GM12878 (cell line): ENCODE data around the gene CFAP99. TPM values are rescaled to one million over a fixed set of nuclear protein-coding genes. Genes with fewer than 3 reads are reported as not detected.
A peak's percentile ranks its signal among the peaks of the same experiment; 100 is the strongest.

Experiments used
- ATAC-seq: fragments of 200-7000 bp; cut with Tn5 transposase; 3 replicates; pipeline ENCODE4 v1.9.1; 2020; ENCODE audit warnings: mild to moderate bottlenecking, moderate library complexity
- BruUV-seq: library from RNA; stranded (reverse); fragments of 400-500 nt; replicated peaks from 2 replicates; lab custom pipeline; 2021; lab: Mats Ljungman, UMichigan
- CTCF ChIA-PET: fragments of 300-600 bp; sonication (Branson Sonifier 250); formaldehyde crosslinking; extraction: SDS; loops from one replicate; lab custom pipeline; 2021; ENCODE audit warnings: inconsistent platforms; lab: Yijun Ruan, JAX
- POLR2A ChIA-PET: fragments of 350-600 bp; formaldehyde crosslinking; extraction: SDS; loops from one replicate; lab custom pipeline; 2021; ENCODE audit warnings: inconsistent platforms; lab: Charles Lee
- RAD21 ChIA-PET: fragments of 300-600 bp; sonication (Branson Sonifier 250); formaldehyde crosslinking; loops from one replicate; lab custom pipeline; 2023; ENCODE audit warnings: antibody characterized with exemption; ENCODE audit not compliant: unreplicated experiment; lab: Charles Lee
- SMC1A ChIA-PET: fragments of 300-600 bp; sonication (Branson Sonifier 250); formaldehyde crosslinking; loops from one replicate; lab custom pipeline; 2023; ENCODE audit not compliant: unreplicated experiment, uncharacterized antibody; lab: Charles Lee
- DNase-seq: peaks from one replicate; pipeline ENCODE4 v3.0.0-alpha.2; 2011; ENCODE audit warnings: low read depth, low spot score
- FAIRE-seq: peaks from 3 replicates; lab custom pipeline; 2011; peaks lifted over from hg19 to GRCh38; lab: Jason Lieb, UNC
- H2AFZ ChIP-seq: 2 replicates; pipeline ENCODE4 v1.6.0; 2011; ENCODE audit warnings: low read depth, low read length, control low read depth; ENCODE audit not compliant: control insufficient read depth
- H3K27ac ChIP-seq: 2 replicates; pipeline ENCODE4 v1.5.1; 2011; ENCODE audit warnings: control low read depth; ENCODE audit not compliant: control insufficient read depth, insufficient read depth
- H3K27me3 ChIP-seq, 2 experiments: replicated peaks in 1 of 2; 2 replicates each; pipeline versions ENCODE4 v1.6.0 to v1.6.1; 2011; ENCODE audit warnings: low read length in 1 of 2; ENCODE audit not compliant: control insufficient read depth in 2 of 2, insufficient read depth in 2 of 2
- H3K36me3 ChIP-seq, 2 experiments: 2 replicates each; pipeline ENCODE4 v1.5.1; 2011; ENCODE audit warnings: low read length in 1 of 2; ENCODE audit not compliant: control insufficient read depth in 2 of 2, insufficient read depth in 2 of 2
- H3K4me1 ChIP-seq: 2 replicates; pipeline ENCODE4 v1.6.1; 2011; ENCODE audit warnings: mild to moderate bottlenecking, low read length, moderate library complexity, mixed read lengths; ENCODE audit not compliant: control insufficient read depth, insufficient read depth
- H3K4me2 ChIP-seq: 2 replicates; pipeline ENCODE4 v1.6.0; 2011; ENCODE audit warnings: control low read depth; ENCODE audit not compliant: control insufficient read depth, insufficient read depth
- H3K4me3 ChIP-seq: fragments of 200-600 bp; sonication (generic); 2 replicates; pipeline ENCODE4 v1.5.1; 2016
- H3K79me2 ChIP-seq: 2 replicates; pipeline ENCODE4 v1.6.0; 2011; ENCODE audit warnings: low read length; ENCODE audit not compliant: control insufficient read depth, insufficient read depth
- H3K9ac ChIP-seq: 2 replicates; pipeline ENCODE4 v1.8.0; 2011; ENCODE audit warnings: low read length, control low read depth, mixed read lengths; ENCODE audit not compliant: control insufficient read depth, insufficient read depth
- H3K9me3 ChIP-seq: replicated peaks from 3 replicates; pipeline ENCODE4 v1.5.1; 2011; ENCODE audit warnings: mild to moderate bottlenecking, low read length; ENCODE audit not compliant: control insufficient read depth, insufficient read depth
- H4K20me1 ChIP-seq: 2 replicates; pipeline ENCODE4 v1.6.0; 2011; ENCODE audit not compliant: control insufficient read depth, insufficient read depth
- CEBPZ ChIP-seq: fragments of 150-350 bp; IDR thresholded peaks from 2 replicates; pipeline ENCODE4 v1.6.1; 2016; ENCODE audit warnings: low read depth, low read length
- CTCF ChIP-seq, 3 experiments: IDR thresholded peaks in 2 of 3; conservative IDR thresholded peaks in 1 of 3; 2 replicates each; pipeline ENCODE4 v1.5.1; 2011; ENCODE audit warnings: low read depth in 3 of 3, low read length in 3 of 3, mild to moderate bottlenecking in 3 of 3, control low read depth in 2 of 3, moderate library complexity in 2 of 3, inconsistent platforms in 1 of 3, mixed read lengths in 1 of 3; ENCODE audit not compliant: control insufficient read depth in 2 of 3, insufficient read depth in 1 of 3; ENCODE audit errors: extremely low read depth in 1 of 3
- MTA3 ChIP-seq: IDR thresholded peaks from 2 replicates; pipeline ENCODE4 v1.6.1; 2012; ENCODE audit warnings: low read length, inconsistent platforms, borderline replicate concordance
- POLR2A ChIP-seq: IDR thresholded peaks from 2 replicates; pipeline ENCODE4 v1.6.1; 2011; ENCODE audit warnings: low read depth, mild to moderate bottlenecking, low read length
- WGBS: methylation state at CpG from one replicate; pipeline ENCODE4 v1.1.6; 2016; ENCODE audit warnings: low lambda C conversion rate; ENCODE audit not compliant: insufficient replicate concordance, insufficient coverage; ENCODE audit errors: missing lambda C conversion rate; 5-methylcytosine and 5-hydroxymethylcytosine counted together
- in situ Hi-C: fragments of 300-500 bp; cut with MboI; formaldehyde crosslinking; loops from 9 replicates; pipeline ENCODE4 v1.14.3; 2018; ENCODE audit warnings: mixed read lengths
- intact Hi-C: fragments of 100-400 bp; cut with micrococcal nuclease; formaldehyde crosslinking; loops from one replicate; pipeline ENCODE4 v1.14.2; 2022; ENCODE audit not compliant: unreplicated experiment
- polyA plus RNA-seq, 11 experiments: library from polyadenylated mRNA; depleted of rRNA in 4 of 11; unstranded in 6 of 11; stranded (reverse) in 5 of 11; fragments of >200 nt; fragmentation: Nextera tagmentation in 4 of 11; fragmentation: Illumina TruSeq in 1 of 11; extraction: Ambion mirVana in 4 of 11; extraction: Trizol in 1 of 11; gene quantifications; 1 replicate in 1 of 11; 2 replicates in 10 of 11; pipeline versions ENCODE4 v1.2.1 to v1.2.3, GENCODE V29; 2011 to 2016; ENCODE audit warnings: inconsistent platforms in 2 of 11, missing spikeins in 2 of 11, low read depth in 1 of 11
- total RNA-seq, 4 experiments: library from RNA; depleted of rRNA in 3 of 4; stranded (reverse); fragments of >200 nt in 3 of 4; fragmentation: Illumina TruSeq in 1 of 4; extraction: Trizol in 1 of 4; gene quantifications; 2 replicates each; pipeline versions ENCODE4 v1.2.1 to v1.2.3, GENCODE V29; 2013 to 2021

Gene CFAP99
- total and polyA plus RNA-seq, 10 of the 15 experiments (the other 5 are each of a cell fraction or from before 2014, with no cell fraction given) = not detected

GRCh38 chr4:2436301-2436700 is 17.5 kb downstream of the CFAP99 start:
- Histone ChIP-seq H3K4me3 (no peak overlapping the region), H2AFZ (no peak overlapping the region), H3K27me3 (peaks cover 0 to 1% of the 10 kb centered on the region in 2 experiments; a peak in 2 of 4 replicates), H3K27ac (no peak overlapping the region), H3K9ac (no peak overlapping the region), H3K9me3 (no peaks in the 10 kb centered on the region), H3K36me3 (no peaks in the 10 kb centered on the region), H3K4me2 (no peak overlapping the region)
- BruUV-seq = no TSS peak
- ChIA-PET RAD21 (interaction anchor here (0.6 to 1.2 kb wide), 2 partner anchors 8 to 216 kb away, joined by 3 to 5 read pairs; no protein-coding TSS in a partner anchor), CTCF (interaction anchor here (0.6 to 1.8 kb wide), 3 partner anchors 17 to 216 kb away, joined by 3 to 6 read pairs (median 3); partner anchors contain the start of gene CFAP99)
- no peak for ATAC-seq
- in situ Hi-C loops = no loop called here
- TF ChIP-seq CTCF (IDR thresholded peaks at IDR 0.05 in 2 of 3, conservative IDR thresholded peaks at IDR 0.05 in 1 of 3; ENCODE audit: control insufficient read depth in 2 of 3, extremely low read depth in 1 of 3, insufficient read depth in 1 of 3, low read depth in 3 of 3, low read length in 3 of 3) = peak in 1 of 3 experiments; percentile 15; a peak in 1 of 6 replicates
- TF ChIP-seq MTA3 = no peak
- TF ChIP-seq CEBPZ = no peak
- TF ChIP-seq POLR2A = no peak
- TF ChIP-seq, all 136 proteins: peak for 1
- SMC1A ChIA-PET = interaction anchor here (0.9 to 1.6 kb wide), 3 partner anchors 15 to 216 kb away, joined by 3 to 5 read pairs (median 3); no protein-coding TSS in a partner anchor
- DNase-seq (no peak), FAIRE-seq (no peak)
- 62% methylated on average over 10 of the region's 10 CpGs for whole genome bisulfite sequencing
- intact Hi-C loops = no loop called here
- POLR2A ChIA-PET = interaction anchor here (0.7 kb wide), 1 partner anchor 26 kb away, joined by 3 read pairs; no protein-coding TSS in a partner anchor
- Histone ChIP-seq H4K20me1 (no peaks in the 10 kb centered on the region), H3K4me1 (0 out of 2 replicates have a peak, but pooled peaks cover under 1% of the 10 kb centered on the region), H3K79me2 (no peaks in the 10 kb centered on the region)
